Measurements from ENCODE around the gene ADAT1. TPM values are rescaled to one million over a fixed set of nuclear protein-coding genes. Genes with fewer than 3 reads are reported as not detected.
A peak's percentile ranks its signal among the peaks of the same experiment; 100 is the strongest.

The ADAT1 gene
- total RNA-seq, 1 experiment from 2014 or later: 60.2 TPM

DNA sequence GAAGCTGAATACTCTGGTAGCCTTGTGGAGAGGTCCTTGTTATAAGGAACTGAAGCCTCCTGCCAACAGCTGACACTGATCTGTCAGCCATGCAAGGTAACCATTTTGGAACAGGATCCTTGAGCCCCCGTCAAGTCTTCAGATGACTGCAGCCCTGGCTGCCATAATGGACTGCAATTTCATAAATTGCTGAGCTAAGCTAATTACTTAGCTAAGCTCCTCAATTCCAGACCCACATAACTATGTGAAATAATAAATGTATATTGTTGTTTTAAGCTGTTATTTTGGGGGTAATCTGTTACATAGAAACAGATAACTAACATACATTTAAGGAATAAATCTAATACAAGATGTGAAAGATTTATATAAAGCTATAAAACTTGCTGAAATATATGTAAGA, 16.6 kb downstream of the ADAT1 start:
- Mint-ChIP-seq H3K36me3 (ENCODE audit: insufficient read depth, unreplicated experiment) (peaks cover 68% of the 10 kb centered on the region), H3K27ac (ENCODE audit: low read depth, unreplicated experiment) (no peak overlapping the region), H3K9me3 (ENCODE audit: unreplicated experiment) (peaks cover 7% of the 10 kb centered on the region), H3K4me1 (ENCODE audit: insufficient read depth, unreplicated experiment) (no peaks in the 10 kb centered on the region), H3K27me3 (ENCODE audit: insufficient read depth, unreplicated experiment) (no peaks in the 10 kb centered on the region), H3K4me3 (ENCODE audit: unreplicated experiment) (no peak overlapping the region)
- ChIA-PET POLR2A (interaction anchor here (0.7 to 0.9 kb wide), 3 partner anchors 29 to 307 kb away, joined by 3 read pairs; no protein-coding TSS in a partner anchor), CTCF (interaction anchor here (0.6 to 1.3 kb wide), 2 partner anchors 15 to 408 kb away, joined by 6 read pairs; no protein-coding TSS in a partner anchor)
- TF ChIP-seq, protein P1, sequence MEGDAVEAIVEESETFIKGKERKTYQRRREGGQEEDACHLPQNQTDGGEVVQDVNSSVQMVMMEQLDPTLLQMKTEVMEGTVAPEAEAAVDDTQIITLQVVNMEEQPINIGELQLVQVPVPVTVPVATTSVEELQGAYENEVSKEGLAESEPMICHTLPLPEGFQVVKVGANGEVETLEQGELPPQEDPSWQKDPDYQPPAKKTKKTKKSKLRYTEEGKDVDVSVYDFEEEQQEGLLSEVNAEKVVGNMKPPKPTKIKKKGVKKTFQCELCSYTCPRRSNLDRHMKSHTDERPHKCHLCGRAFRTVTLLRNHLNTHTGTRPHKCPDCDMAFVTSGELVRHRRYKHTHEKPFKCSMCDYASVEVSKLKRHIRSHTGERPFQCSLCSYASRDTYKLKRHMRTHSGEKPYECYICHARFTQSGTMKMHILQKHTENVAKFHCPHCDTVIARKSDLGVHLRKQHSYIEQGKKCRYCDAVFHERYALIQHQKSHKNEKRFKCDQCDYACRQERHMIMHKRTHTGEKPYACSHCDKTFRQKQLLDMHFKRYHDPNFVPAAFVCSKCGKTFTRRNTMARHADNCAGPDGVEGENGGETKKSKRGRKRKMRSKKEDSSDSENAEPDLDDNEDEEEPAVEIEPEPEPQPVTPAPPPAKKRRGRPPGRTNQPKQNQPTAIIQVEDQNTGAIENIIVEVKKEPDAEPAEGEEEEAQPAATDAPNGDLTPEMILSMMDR (IDR thresholded peaks at IDR 0.05; ENCODE audit: unreplicated experiment): no peak
- intact Hi-C loops (cut with micrococcal nuclease): no loop called here
- DNase-seq (ENCODE audit: unreplicated experiment): no peak
- no TSS peak for BruUV-seq (replicated peaks)

DNA sequence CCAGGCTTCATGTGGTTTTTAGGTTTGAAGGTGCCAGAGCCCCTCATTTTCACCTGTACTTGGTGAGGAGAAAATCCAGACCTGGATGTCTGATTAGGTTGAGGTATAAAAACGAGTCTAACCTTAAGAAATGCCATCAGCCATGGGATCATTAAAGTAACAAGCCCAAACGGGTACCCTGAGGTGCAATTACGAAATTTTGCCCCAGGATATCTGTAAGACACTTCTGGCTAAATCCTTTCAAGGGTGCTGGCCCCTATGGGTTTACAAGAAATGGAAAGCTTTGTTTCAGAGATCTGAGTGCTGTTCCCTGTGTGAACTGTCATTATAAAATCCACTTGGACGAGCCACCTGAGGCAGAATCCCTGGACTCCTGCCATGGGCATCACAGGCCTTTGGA, 19.8 kb downstream of the ADAT1 start:
- no peaks in the 10 kb centered on the region for H3K4me1 Mint-ChIP-seq (ENCODE audit: insufficient read depth, unreplicated experiment)
- DNase-seq (ENCODE audit: unreplicated experiment): no peak
- POLR2A ChIA-PET: no interaction called here
- BruUV-seq (replicated peaks): no TSS peak
- no peaks in the 10 kb centered on the region for H3K27me3 Mint-ChIP-seq (ENCODE audit: insufficient read depth, unreplicated experiment)
- no peak overlapping the region for H3K27ac Mint-ChIP-seq (ENCODE audit: low read depth, unreplicated experiment)
- peaks cover 7% of the 10 kb centered on the region for H3K9me3 Mint-ChIP-seq (ENCODE audit: unreplicated experiment)
- no peak overlapping the region for H3K4me3 Mint-ChIP-seq (ENCODE audit: unreplicated experiment)
- TF ChIP-seq, protein P1 (IDR thresholded peaks at IDR 0.05; ENCODE audit: unreplicated experiment): no peak
- intact Hi-C loops (cut with micrococcal nuclease): no loop called here
- peaks cover 74% of the 10 kb centered on the region for H3K36me3 Mint-ChIP-seq (ENCODE audit: insufficient read depth, unreplicated experiment)
- CTCF ChIA-PET: no interaction called here

DNA sequence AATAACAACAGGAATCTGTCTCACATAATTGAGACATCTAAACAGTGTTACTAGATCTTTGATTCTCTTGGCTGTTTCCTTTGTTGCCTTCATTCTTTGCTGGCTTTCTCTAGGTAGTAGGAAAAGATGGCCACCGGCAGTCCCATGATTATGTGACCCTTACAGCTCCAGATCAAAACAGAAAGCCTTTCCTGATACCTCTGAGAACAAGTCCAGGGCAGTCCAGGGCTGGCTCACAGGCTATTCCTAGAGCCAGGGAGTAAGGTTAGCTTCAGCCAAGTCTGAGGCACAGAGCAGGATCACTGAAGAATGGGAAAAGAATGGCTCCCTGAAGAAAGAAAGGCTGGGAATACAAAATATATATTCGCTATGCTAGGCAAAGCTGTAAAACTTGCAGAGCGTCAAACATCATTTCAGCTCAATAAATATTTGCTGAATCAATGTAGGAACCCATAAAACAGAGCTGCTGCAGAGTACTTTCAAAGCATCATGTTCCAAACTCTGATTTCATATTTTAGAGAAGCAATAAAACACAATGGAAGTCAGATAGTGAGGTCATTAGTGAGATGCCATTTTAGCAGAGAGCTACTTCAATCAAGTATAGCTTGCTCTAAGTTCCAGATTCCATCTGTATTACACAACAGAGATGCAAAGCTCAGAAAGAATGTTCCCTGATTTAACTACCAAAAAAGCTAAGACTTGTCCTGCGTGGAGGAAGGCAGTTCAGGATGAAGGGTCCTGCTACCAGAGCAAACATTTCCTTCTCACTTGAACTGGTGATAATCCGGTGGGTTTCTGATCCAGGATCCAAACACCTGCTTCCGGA, 23.4 kb downstream of the ADAT1 start:
- BruUV-seq (replicated peaks): TSS peak; percentile 14
- peaks cover 1% of the 10 kb centered on the region for H3K4me1 Mint-ChIP-seq (ENCODE audit: insufficient read depth, unreplicated experiment)
- peaks cover 69% of the 10 kb centered on the region for H3K36me3 Mint-ChIP-seq (ENCODE audit: insufficient read depth, unreplicated experiment)
- intact Hi-C loops (cut with micrococcal nuclease): no loop called here
- H3K27me3 Mint-ChIP-seq (ENCODE audit: insufficient read depth, unreplicated experiment): no peaks in the 10 kb centered on the region
- no peak overlapping the region for H3K4me3 Mint-ChIP-seq (ENCODE audit: unreplicated experiment)
- ChIA-PET POLR2A (interaction anchor here (0.6 to 1.2 kb wide), 6 partner anchors 10 to 1300 kb away, joined by 3 read pairs; partner anchors contain the start of gene ADAT1), CTCF (interaction anchor here (1.0 to 1.7 kb wide), 3 partner anchors 83 to 164 kb away, joined by 3 to 5 read pairs (median 5); no protein-coding TSS in a partner anchor)
- H3K9me3 Mint-ChIP-seq (ENCODE audit: unreplicated experiment): peaks cover 15% of the 10 kb centered on the region
- no peak overlapping the region for H3K27ac Mint-ChIP-seq (ENCODE audit: low read depth, unreplicated experiment)
- TF ChIP-seq, protein P1 (IDR thresholded peaks at IDR 0.05; ENCODE audit: unreplicated experiment): no peak
- no peak for DNase-seq (ENCODE audit: unreplicated experiment)
